IPS-NIHi7 (cell line): ENCODE data around the gene ELL2.
"Not testable (repeated sequence)": the region's sequence is repeated elsewhere in the genome, so short reads cannot be mapped to it uniquely, and the experiment has no call there.

Source experiments
- DNase-seq: peaks from one replicate; pipeline ENCODE4 v3.0.0; 2012; ENCODE audit warnings: mixed read lengths; ENCODE audit errors: extremely low spot score

The ELL2 gene

GRCh38 chr5:95930141-95930930, 31.3 kb downstream of the ELL2 start:
- no peak for DNase-seq

DNA sequence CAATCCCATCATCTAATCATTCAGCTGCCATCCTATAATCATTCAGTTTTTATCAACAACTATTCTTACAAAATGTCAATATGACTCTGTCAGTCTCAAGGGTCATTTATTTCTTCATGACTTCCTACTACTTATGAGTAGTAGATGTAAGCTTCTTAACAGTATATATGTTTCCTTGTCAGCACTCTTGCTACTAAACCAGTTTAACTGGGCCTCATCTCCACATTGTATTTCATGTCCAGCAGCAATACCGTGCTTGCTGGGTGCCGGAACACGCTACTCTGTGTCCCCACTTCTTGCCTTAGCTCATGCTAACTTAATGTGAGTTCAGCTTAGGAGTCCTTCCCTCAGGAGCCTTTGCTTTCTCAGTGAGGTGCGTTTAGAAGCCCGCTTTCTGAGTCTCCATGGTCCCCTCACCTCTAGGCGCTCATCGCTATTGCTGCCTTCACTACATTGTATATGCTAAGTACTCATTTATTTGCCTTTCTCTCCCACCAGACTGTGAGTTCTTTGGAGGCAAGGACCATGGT, 32.9 kb downstream of the ELL2 start:
- no peak for DNase-seq

DNA sequence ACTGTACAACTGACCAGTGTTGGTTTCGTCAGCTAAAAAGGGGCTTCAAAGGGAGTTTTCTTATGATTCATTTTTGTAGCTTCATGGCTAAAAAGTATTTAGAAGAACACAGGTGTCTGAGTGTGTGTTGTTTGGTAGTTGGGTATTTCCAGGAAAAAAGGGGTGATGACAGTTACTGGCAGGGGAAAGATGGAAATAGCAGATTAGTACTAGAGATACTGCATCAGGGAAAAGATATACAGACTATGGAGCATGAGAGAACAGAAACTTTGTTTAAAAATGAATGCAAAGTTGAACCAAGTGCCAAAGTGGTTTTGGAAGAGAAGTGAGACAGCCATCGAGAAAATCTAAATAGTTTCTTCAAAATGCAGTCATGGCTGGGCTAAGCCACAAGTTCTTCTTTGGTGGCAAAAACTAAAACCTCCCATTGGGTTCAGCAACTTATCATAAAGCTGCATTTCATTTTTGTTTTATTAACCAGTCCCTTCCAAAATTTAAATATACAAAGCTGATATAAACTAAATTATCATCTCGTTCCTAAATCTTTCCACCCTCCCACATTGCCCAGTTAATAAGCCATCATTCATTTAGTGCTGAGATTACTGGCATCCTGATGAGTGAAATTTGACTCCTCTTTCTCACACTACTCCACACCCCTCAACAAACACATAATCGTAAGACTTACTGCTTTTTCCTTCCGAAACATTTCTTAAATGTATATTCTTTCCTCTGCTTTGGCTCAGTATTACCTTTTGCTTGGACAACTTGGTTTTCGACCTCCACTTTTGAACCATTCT, 33.5 kb downstream of the ELL2 start:
- DNase-seq = no peak

DNA sequence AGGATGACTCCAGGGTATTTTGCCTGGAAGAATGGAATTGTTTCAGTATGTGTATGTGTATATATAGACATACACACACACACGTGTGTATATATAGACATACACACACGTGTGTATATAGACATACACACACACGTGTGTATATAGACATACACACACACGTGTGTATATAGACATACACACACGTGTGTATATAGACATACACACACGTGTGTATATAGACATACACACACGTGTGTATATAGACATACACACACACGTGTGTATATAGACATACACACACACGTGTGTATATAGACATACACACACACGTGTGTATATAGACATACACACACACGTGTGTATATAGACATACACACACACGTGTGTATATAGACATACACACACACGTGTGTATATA, 34.4 kb downstream of the ELL2 start:
- not testable (repeated sequence) for DNase-seq

DNA sequence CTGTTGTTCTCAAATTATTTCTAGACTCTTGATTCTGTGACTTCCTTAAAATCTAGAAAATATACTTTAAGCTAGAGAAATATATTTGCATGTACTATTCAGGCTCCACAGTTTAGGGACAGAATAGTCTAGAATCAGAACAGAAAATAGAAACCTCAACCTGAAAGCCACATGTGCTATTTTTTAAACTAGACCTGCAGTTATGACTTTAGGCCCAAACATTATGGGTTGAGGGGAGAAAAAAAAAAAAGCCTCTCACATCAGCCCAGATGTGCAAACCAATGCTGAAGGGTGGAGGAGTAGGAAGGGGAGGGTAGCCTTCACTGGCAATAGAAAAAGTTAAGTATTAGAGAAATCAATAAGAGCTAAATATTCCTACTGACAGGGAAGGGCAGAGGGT, 35.7 kb downstream of the ELL2 start:
- DNase-seq = no peak

GRCh38 chr5:95925378-95925744, 36.3 kb downstream of the ELL2 start:
- DNase-seq = no peak

GRCh38 chr5:95924720-95925377, 36.8 kb downstream of the ELL2 start:
- DNase-seq = no peak

DNA sequence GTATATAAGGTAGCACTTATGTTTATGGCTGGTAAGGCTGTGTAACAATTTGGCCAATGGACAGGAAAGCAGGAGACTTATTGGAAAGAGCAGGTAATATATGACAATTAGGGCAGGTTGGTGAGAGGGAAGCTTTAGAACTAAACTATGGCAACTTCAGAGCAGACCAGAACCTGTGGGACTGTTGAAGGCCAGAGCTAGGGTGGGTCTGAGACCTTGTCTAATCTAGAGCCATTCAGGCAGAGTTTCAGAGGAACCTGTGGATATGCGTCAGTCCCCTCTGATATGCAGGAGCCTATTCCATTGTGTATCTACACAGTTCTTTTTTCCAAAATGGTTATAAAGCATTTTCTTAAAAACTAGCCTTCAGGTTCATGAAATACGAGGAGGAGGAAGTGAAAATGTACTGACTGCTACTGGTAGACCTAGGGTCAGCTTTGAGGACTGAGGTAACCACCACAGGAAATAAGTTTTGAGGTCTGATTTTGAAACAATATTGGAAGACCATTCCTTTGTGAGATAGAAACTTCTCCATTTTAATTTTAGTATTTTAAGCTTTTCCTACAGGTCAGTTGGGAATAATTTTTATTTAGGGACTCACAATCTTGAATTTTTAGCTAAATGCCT, 37.6 kb downstream of the ELL2 start:
- DNase-seq = no peak

- no peak for DNase-seq
Measured at GRCh38 chr5:95922798-95923197, 38.9 kb downstream of the ELL2 start.

- no peak for DNase-seq
Measured at GRCh38 chr5:95921501-95921900, 40.1 kb downstream of the ELL2 start.

- no peak for DNase-seq
Measured at GRCh38 chr5:95920822-95921221, 40.8 kb downstream of the ELL2 start.

GRCh38 chr5:95919658-95920057, 42.0 kb downstream of the ELL2 start:
- DNase-seq = no peak

- DNase-seq = no peak
Measured at GRCh38 chr5:95918421-95919006, 43.1 kb downstream of the ELL2 start.

DNA sequence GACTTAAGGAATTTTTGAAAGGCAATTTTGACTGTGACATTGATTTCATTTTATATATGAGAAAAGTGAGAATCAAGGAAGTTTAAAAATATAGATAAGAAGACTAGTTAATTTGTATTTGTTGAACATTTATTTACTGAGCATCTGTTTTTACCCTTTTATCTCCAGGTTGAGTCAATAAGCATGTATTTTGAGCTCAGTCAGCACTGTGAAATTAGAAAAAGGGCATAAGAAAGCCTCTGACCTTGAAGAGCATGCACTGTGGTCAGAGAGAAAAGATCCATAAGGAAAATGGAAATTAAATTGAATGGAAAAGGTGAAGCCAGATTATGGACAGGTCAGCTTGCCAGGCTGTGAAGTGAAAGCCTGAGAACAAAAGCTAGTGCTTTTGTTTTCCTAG, 44.4 kb downstream of the ELL2 start:
- DNase-seq = no peak

DNA sequence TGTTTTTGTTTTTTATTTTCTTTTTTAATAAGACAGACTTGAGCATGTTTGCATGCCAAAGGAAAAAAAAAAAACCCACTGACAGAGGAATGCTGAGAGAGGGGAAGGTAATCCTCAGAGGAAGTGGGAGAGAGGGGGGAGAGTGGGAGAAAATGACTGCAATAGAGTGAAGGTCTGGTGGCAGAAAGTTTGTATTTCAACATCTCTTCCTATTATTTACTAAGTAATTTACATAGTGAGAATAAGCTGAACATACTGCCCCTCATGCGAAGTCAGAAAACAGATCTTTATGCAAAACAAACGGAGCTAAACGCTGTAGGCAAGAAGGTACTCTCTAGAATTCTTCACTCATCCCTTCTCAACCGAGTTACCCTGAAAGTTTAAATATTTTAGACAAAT, 45.0 kb downstream of the ELL2 start:
- no peak for DNase-seq

DNA sequence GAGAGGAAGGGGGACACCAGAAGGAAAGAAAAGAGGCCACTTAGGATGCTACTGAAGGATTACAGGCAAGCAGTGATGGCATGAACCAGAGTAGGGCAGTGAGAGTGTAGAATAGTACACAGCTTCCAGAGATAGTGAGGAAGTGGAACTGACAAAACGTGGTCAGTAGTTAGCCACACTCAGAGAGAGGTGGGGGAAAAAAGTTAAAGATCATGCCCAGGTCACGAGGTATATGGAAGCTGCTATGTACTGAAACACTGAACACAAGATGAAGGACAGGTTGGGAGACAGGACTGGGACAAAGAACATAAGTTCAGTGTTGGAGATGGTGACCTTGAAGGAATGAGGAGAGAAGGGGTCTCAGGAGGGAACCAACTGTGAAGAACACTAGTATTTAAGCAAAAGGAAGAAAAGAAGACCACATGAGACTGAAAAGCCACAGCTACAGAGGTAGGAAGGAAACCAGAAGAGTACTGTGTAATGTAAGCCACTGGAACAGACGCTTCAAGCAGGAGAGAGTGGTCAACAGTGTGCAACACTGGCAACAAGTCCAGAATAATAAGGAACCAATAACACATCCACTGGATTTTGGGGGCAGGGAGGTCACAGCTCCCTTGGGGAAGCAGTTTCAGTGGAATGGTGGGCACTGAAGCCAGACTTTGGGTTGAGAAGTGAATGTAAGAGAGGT, 45.5 kb downstream of the ELL2 start:
- DNase-seq = no peak

DNA sequence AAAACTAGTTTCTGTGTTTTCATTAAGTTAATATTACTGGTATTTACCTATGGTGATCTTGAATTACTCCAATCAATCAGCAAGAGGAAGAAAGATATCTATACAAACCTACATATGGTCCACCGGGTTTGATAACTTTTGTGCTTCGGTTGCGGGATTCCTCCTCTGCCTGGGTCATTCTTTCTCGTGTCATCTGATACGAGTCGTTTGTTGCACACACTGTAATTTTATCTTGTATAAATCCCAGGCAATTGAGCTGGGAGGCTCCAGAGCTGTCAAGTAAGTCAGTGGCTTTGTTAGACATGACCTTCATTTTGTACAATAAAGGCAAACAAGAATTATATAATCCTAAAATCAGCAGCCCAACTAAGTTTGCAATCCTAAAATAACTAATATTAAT, 48.0 kb downstream of the ELL2 start:
- no peak for DNase-seq

- no peak for DNase-seq
Measured at GRCh38 chr5:95912029-95912428, 49.6 kb downstream of the ELL2 start.

GRCh38 chr5:95910521-95910920, 51.1 kb downstream of the ELL2 start:
- DNase-seq = no peak

DNA sequence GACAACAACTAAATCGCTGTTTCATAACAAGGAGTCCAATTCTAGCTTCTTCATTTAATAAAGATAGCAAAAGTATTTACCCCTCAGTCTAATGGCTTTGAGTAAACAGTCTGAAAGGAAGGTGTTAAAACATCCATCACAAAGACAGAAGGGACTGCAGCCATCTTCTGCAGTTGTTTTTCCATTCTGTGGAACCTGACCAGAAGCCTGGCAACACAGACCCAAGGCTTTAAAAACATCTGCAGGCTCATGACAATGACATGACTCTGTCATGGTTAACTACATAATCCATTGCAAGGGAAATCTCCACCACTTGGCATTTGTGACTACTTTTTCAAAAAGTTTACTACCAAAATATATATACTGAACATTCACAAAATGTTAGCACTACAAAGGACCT, 51.9 kb downstream of the ELL2 start:
- DNase-seq = no peak

- DNase-seq = no peak
Measured at GRCh38 chr5:95908799-95909198, 52.9 kb downstream of the ELL2 start.
